SK-N-SH treated with all-trans-retinoic acid at 6 μM for 48 hours (cell line): ENCODE measurements around the gene ANK2.

Experiments used
- ATAC-seq: fragments of 200-7000 bp; cut with Tn5 transposase; 3 replicates; pipeline ENCODE4 v1.9.1; 2020; ENCODE audit warnings: mild to moderate bottlenecking, moderate library complexity
- ARNTL ChIP-seq: fragments of 450-650 bp; formaldehyde crosslinking; IDR thresholded peaks from 2 replicates; pipeline ENCODE4 v1.5.0; 2020; ENCODE audit warnings: low read depth, mild to moderate bottlenecking, moderate library complexity, borderline replicate concordance
- BACH2 ChIP-seq: fragments of 250-450 bp; sonication (Bioruptor Pico); IDR thresholded peaks from 2 replicates; pipeline ENCODE4 v1.9.0; 2021; ENCODE audit warnings: mild to moderate bottlenecking, borderline replicate concordance
- CSDC2 ChIP-seq: fragments of 250-450 bp; sonication (Bioruptor Pico); IDR thresholded peaks from 2 replicates; pipeline ENCODE4 v1.5.0; 2020; ENCODE audit warnings: mild to moderate bottlenecking, moderate library complexity
- ESRRG ChIP-seq: fragments of 250-450 bp; sonication (Bioruptor Pico); IDR thresholded peaks from 2 replicates; pipeline ENCODE4 v1.6.1; 2021; ENCODE audit warnings: mild to moderate bottlenecking
- GLIS3 ChIP-seq: fragments of 250-450 bp; sonication (Bioruptor Pico); IDR thresholded peaks from 2 replicates; pipeline ENCODE4 v1.5.0; 2020; ENCODE audit warnings: mild to moderate bottlenecking, moderate library complexity
- OSR1 ChIP-seq: fragments of 250-450 bp; sonication (Bioruptor Pico); IDR thresholded peaks from 2 replicates; pipeline ENCODE4 v1.8.0; 2022; ENCODE audit warnings: moderate library complexity, mild to moderate bottlenecking, inconsistent platforms
- PPARA ChIP-seq: fragments of 250-450 bp; sonication (Bioruptor Pico); IDR thresholded peaks from 2 replicates; pipeline ENCODE4 v1.5.0; 2020; ENCODE audit warnings: mild to moderate bottlenecking, borderline replicate concordance
- RARB ChIP-seq: fragments of 250-450 bp; sonication (Bioruptor Pico); IDR thresholded peaks from 2 replicates; pipeline ENCODE4 v1.8.0; 2021; ENCODE audit warnings: mild to moderate bottlenecking, moderate library complexity
- SNAI2 ChIP-seq: fragments of 250-450 bp; sonication (Bioruptor Pico); IDR thresholded peaks from 2 replicates; pipeline ENCODE4 v1.5.0; 2020; ENCODE audit warnings: mild to moderate bottlenecking, moderate library complexity
- TCF4 ChIP-seq: fragments of 250-450 bp; sonication (Bioruptor Pico); IDR thresholded peaks from 2 replicates; pipeline ENCODE4 v1.8.0; 2021; ENCODE audit warnings: mild to moderate bottlenecking, moderate library complexity, borderline replicate concordance
- TOX ChIP-seq: fragments of 250-450 bp; sonication (Bioruptor Pico); IDR thresholded peaks from 2 replicates; pipeline ENCODE4 v1.8.0; 2021; ENCODE audit warnings: mild to moderate bottlenecking, moderate library complexity, borderline replicate concordance
- ZFP3 ChIP-seq: fragments of 250-450 bp; sonication (Bioruptor Pico); IDR thresholded peaks from 2 replicates; pipeline ENCODE4 v1.5.0; 2020; ENCODE audit warnings: mild to moderate bottlenecking, moderate library complexity
- ZFP30 ChIP-seq: fragments of 450-650 bp; formaldehyde crosslinking; IDR thresholded peaks from 2 replicates; pipeline ENCODE4 v1.5.0; 2022; ENCODE audit warnings: mild to moderate bottlenecking, moderate library complexity
- ZNF565 ChIP-seq: fragments of 450-650 bp; formaldehyde crosslinking; conservative IDR thresholded peaks from 2 replicates; pipeline ENCODE4 v1.5.0; 2020; ENCODE audit warnings: low read depth, mild to moderate bottlenecking, moderate library complexity
- ZNF70 ChIP-seq: fragments of 450-650 bp; formaldehyde crosslinking; IDR thresholded peaks from 2 replicates; pipeline ENCODE4 v1.5.0; 2020; ENCODE audit warnings: mild to moderate bottlenecking, moderate library complexity
- ZNF8 ChIP-seq: fragments of 450-650 bp; formaldehyde crosslinking; IDR thresholded peaks from 2 replicates; pipeline ENCODE4 v1.5.0; 2020; ENCODE audit warnings: mild to moderate bottlenecking, moderate library complexity
- TF ChIP-seq, protein P1 (sequence below): fragments of 250-450 bp; sonication (Bioruptor Pico); IDR thresholded peaks from 2 replicates; pipeline ENCODE4 v1.5.1; 2021; ENCODE audit warnings: mild to moderate bottlenecking, moderate library complexity
- TF ChIP-seq, protein P2 (sequence below): fragments of 250-450 bp; sonication (Bioruptor Pico); IDR thresholded peaks from 2 replicates; pipeline ENCODE4 v1.8.0; 2021; ENCODE audit warnings: low read depth, mild to moderate bottlenecking, moderate library complexity, borderline replicate concordance
- TF ChIP-seq, protein P3 (sequence below): fragments of 250-450 bp; sonication (Bioruptor Pico); IDR thresholded peaks from 2 replicates; pipeline ENCODE4 v1.5.0; 2020; ENCODE audit warnings: mild to moderate bottlenecking, moderate library complexity
- TF ChIP-seq, protein P4 (sequence below): fragments of 250-450 bp; sonication (Bioruptor Pico); IDR thresholded peaks from 2 replicates; pipeline ENCODE4 v1.8.0; 2020; ENCODE audit warnings: mild to moderate bottlenecking, moderate library complexity, borderline replicate concordance
- TF ChIP-seq, protein P5 (sequence below): fragments of 250-450 bp; sonication (Bioruptor Pico); IDR thresholded peaks from 2 replicates; pipeline ENCODE4 v1.5.1; 2020; ENCODE audit warnings: low read depth, mild to moderate bottlenecking, moderate library complexity

Gene ANK2

DNA sequence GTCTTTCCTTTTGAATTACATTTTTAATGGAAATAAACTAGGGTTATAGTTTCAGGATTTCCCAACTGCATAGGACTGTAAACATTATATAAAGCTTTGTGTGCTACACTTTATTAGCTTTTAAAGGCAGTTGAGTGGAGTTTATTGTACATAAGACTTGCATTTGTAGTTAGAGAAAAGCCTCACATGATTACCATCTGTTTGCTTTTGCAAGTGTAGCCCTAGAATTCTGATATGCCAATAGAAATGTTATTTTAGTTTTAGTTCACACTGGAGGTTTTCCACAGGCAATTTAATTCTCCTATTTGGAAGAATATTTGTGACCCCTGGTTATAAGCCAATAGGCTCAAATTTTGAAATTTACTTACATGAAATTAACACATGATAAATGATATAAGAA is 41.3 kb upstream of the ANK2 start:
- ATAC-seq, result no peak
- no peak for TF ChIP-seq ZNF70 (CRISPR knock-in tag)
- TF ChIP-seq, protein P1, sequence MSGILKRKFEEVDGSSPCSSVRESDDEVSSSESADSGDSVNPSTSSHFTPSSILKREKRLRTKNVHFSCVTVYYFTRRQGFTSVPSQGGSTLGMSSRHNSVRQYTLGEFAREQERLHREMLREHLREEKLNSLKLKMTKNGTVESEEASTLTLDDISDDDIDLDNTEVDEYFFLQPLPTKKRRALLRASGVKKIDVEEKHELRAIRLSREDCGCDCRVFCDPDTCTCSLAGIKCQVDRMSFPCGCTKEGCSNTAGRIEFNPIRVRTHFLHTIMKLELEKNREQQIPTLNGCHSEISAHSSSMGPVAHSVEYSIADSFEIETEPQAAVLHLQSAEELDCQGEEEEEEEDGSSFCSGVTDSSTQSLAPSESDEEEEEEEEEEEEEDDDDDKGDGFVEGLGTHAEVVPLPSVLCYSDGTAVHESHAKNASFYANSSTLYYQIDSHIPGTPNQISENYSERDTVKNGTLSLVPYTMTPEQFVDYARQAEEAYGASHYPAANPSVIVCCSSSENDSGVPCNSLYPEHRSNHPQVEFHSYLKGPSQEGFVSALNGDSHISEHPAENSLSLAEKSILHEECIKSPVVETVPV (CRISPR knock-in tag), result no peak
- TF ChIP-seq ZNF565 (CRISPR knock-in tag), result no peak
- no peak for TF ChIP-seq GLIS3 (CRISPR knock-in tag)
- TF ChIP-seq PPARA (CRISPR knock-in tag), result no peak
- no peak for TF ChIP-seq BACH2
- TF ChIP-seq, protein P2, sequence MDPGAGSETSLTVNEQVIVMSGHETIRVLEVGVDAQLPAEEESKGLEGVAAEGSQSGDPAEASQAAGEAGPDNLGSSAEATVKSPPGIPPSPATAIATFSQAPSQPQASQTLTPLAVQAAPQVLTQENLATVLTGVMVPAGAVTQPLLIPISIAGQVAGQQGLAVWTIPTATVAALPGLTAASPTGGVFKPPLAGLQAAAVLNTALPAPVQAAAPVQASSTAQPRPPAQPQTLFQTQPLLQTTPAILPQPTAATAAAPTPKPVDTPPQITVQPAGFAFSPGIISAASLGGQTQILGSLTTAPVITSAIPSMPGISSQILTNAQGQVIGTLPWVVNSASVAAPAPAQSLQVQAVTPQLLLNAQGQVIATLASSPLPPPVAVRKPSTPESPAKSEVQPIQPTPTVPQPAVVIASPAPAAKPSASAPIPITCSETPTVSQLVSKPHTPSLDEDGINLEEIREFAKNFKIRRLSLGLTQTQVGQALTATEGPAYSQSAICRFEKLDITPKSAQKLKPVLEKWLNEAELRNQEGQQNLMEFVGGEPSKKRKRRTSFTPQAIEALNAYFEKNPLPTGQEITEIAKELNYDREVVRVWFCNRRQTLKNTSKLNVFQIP (CRISPR knock-in tag), result no peak
- no peak for TF ChIP-seq ZFP3
- no peak for TF ChIP-seq ESRRG (CRISPR knock-in tag)
- TF ChIP-seq ZFP30 (CRISPR knock-in tag), result no peak
- TF ChIP-seq TOX (CRISPR knock-in tag), result no peak
- TF ChIP-seq SNAI2 (CRISPR knock-in tag), result no peak
- TF ChIP-seq, protein P3, sequence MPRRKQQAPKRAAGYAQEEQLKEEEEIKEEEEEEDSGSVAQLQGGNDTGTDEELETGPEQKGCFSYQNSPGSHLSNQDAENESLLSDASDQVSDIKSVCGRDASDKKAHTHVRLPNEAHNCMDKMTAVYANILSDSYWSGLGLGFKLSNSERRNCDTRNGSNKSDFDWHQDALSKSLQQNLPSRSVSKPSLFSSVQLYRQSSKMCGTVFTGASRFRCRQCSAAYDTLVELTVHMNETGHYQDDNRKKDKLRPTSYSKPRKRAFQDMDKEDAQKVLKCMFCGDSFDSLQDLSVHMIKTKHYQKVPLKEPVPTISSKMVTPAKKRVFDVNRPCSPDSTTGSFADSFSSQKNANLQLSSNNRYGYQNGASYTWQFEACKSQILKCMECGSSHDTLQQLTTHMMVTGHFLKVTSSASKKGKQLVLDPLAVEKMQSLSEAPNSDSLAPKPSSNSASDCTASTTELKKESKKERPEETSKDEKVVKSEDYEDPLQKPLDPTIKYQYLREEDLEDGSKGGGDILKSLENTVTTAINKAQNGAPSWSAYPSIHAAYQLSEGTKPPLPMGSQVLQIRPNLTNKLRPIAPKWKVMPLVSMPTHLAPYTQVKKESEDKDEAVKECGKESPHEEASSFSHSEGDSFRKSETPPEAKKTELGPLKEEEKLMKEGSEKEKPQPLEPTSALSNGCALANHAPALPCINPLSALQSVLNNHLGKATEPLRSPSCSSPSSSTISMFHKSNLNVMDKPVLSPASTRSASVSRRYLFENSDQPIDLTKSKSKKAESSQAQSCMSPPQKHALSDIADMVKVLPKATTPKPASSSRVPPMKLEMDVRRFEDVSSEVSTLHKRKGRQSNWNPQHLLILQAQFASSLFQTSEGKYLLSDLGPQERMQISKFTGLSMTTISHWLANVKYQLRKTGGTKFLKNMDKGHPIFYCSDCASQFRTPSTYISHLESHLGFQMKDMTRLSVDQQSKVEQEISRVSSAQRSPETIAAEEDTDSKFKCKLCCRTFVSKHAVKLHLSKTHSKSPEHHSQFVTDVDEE (CRISPR knock-in tag), result no peak
- TF ChIP-seq TCF4, result no peak
- TF ChIP-seq ZNF8, result no peak
- TF ChIP-seq, protein P4, sequence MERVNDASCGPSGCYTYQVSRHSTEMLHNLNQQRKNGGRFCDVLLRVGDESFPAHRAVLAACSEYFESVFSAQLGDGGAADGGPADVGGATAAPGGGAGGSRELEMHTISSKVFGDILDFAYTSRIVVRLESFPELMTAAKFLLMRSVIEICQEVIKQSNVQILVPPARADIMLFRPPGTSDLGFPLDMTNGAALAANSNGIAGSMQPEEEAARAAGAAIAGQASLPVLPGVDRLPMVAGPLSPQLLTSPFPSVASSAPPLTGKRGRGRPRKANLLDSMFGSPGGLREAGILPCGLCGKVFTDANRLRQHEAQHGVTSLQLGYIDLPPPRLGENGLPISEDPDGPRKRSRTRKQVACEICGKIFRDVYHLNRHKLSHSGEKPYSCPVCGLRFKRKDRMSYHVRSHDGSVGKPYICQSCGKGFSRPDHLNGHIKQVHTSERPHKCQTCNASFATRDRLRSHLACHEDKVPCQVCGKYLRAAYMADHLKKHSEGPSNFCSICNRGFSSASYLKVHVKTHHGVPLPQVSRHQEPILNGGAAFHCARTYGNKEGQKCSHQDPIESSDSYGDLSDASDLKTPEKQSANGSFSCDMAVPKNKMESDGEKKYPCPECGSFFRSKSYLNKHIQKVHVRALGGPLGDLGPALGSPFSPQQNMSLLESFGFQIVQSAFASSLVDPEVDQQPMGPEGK (CRISPR knock-in tag), result no peak
- TF ChIP-seq, all 23 proteins: peak for 0

DNA sequence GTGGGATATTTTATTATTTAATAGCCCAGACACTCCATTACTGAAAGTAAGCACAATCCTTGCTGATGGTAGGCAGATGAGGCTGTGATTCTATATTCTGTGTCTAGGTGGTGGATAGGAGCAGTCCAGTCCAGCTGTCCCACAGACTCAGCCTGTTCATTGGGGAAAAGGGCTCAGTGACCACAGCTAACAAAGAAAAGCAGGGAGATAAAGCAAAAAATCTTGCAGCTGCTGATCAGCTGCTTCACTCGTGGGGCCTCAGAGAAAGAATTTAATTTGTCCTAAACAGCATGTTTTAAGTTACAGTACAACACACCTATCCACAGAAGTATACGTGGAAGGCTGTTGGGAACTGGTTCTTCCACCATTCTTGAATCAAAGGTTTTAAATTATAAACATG is 40.7 kb upstream of the ANK2 start:
- no peak for ATAC-seq
- no peak for TF ChIP-seq ZFP3
- TF ChIP-seq, protein P3 (CRISPR knock-in tag), result no peak
- TF ChIP-seq ZNF565 (CRISPR knock-in tag), result no peak
- TF ChIP-seq, protein P2 (CRISPR knock-in tag), result no peak
- TF ChIP-seq ARNTL (CRISPR knock-in tag), result no peak
- no peak for TF ChIP-seq ESRRG (CRISPR knock-in tag)
- no peak for TF ChIP-seq BACH2
- TF ChIP-seq OSR1, result no peak
- TF ChIP-seq, protein P5, sequence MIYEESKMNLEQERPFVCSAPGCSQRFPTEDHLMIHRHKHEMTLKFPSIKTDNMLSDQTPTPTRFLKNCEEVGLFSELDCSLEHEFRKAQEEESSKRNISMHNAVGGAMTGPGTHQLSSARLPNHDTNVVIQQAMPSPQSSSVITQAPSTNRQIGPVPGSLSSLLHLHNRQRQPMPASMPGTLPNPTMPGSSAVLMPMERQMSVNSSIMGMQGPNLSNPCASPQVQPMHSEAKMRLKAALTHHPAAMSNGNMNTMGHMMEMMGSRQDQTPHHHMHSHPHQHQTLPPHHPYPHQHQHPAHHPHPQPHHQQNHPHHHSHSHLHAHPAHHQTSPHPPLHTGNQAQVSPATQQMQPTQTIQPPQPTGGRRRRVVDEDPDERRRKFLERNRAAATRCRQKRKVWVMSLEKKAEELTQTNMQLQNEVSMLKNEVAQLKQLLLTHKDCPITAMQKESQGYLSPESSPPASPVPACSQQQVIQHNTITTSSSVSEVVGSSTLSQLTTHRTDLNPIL (CRISPR knock-in tag), result no peak
- TF ChIP-seq CSDC2 (CRISPR knock-in tag), result no peak
- TF ChIP-seq TCF4, result no peak
- TF ChIP-seq GLIS3 (CRISPR knock-in tag), result no peak
- TF ChIP-seq, protein P4 (CRISPR knock-in tag), result no peak
- no peak for TF ChIP-seq RARB
- TF ChIP-seq TOX (CRISPR knock-in tag), result no peak
- no peak for TF ChIP-seq SNAI2 (CRISPR knock-in tag)
